ENCODE measurements around the gene LAPTM5. TPM values are rescaled to one million over a fixed set of nuclear protein-coding genes. Genes with fewer than 3 reads are reported as not detected.

The LAPTM5 gene
- total and polyA plus RNA-seq, 2 of the 8 experiments (the other 6 are each of a cell fraction or from before 2014, with no cell fraction given): 0.37 to 1.4 TPM

GRCh38 chr1:30742300-30742962 is 15.1 kb downstream of the LAPTM5 start:
- Histone ChIP-seq H3K9ac (replicated peaks in 1 of 4; ENCODE audit: extremely low read depth in 1 of 4, low read depth in 3 of 4, low read length in 3 of 4) (no peak overlapping the region), H2BK20ac (ENCODE audit: low read length) (no peak overlapping the region), H3K27ac (ENCODE audit: low read depth, low read length) (no peak overlapping the region), H3K27me3 (replicated peaks in 1 of 4; ENCODE audit: control insufficient read depth in 3 of 4, extremely low read depth in 1 of 4, insufficient read depth in 3 of 4, low read length in 3 of 4) (no peaks in the 10 kb centered on the region; a peak in 1 of 7 replicates), H4K20me1 (replicated peaks in 1 of 2; ENCODE audit: control insufficient read depth in 1 of 2, insufficient read depth in 2 of 2, low read length in 2 of 2) (no peaks in the 10 kb centered on the region), H3K36me3 (ENCODE audit: control insufficient read depth in 2 of 4, insufficient read depth in 4 of 4, low read length in 3 of 4) (no peaks in the 10 kb centered on the region), H3K23ac (ENCODE audit: insufficient read length) (no peak overlapping the region), H3K56ac (replicated peaks; ENCODE audit: insufficient read length, low read depth, low read length) (no peak overlapping the region), H2BK15ac (ENCODE audit: low read length) (no peak overlapping the region), H3K79me2 (ENCODE audit: control insufficient read depth in 1 of 2, insufficient read depth in 2 of 2, low read length in 2 of 2) (no peaks in the 10 kb centered on the region), H2BK120ac (replicated peaks; ENCODE audit: low read depth, low read length) (no peak overlapping the region), H3K4ac (replicated peaks; ENCODE audit: insufficient read length, low read depth, low read length) (no peak overlapping the region), H3K79me1 (ENCODE audit: low read depth, low read length) (no peaks in the 10 kb centered on the region), H4K91ac (replicated peaks; ENCODE audit: insufficient read length, low read length) (peak overlapping the region; percentile 38), H3K14ac (ENCODE audit: insufficient read length) (no peak overlapping the region), H3K23me2 (ENCODE audit: low read depth, low read length) (no peaks in the 10 kb centered on the region; the same call in 1 of the 2 replicates), H3K9me3 (ENCODE audit: insufficient read depth in 2 of 2, low read depth in 1 of 2, low read length in 1 of 2) (no peaks in the 10 kb centered on the region), H4K8ac (ENCODE audit: extremely low read depth, insufficient read depth, low read length) (peak overlapping the region; percentile 31), H3K4me1 (replicated peaks in 1 of 4; ENCODE audit: control insufficient read depth in 3 of 4, insufficient read depth in 4 of 4, low read length in 3 of 4) (peaks cover 0 to 5% (median 0%) of the 10 kb centered on the region in 4 experiments; a peak in 2 of 7 replicates), H3K4me2 (ENCODE audit: insufficient read depth in 1 of 2, low read depth in 2 of 2, low read length in 2 of 2) (no peak overlapping the region), H4K5ac (ENCODE audit: insufficient read length, low read depth, low read length) (no peak overlapping the region), H3K4me3 (ENCODE audit: extremely low read depth in 1 of 4, insufficient read depth in 2 of 4, low read depth in 3 of 4, low read length in 4 of 4) (no peak overlapping the region), H2AFZ (ENCODE audit: low read length) (no peak overlapping the region), H2BK5ac (ENCODE audit: low read depth, low read length) (no peak overlapping the region), H2AK5ac (ENCODE audit: low read depth, low read length) (no peak overlapping the region), H3K18ac (ENCODE audit: extremely low read depth, low read length) (no peak overlapping the region), H2BK12ac (ENCODE audit: low read depth, low read length) (peak overlapping the region; percentile 46; the same call in 1 of the 2 replicates)
- no peak for TF ChIP-seq POLR2AphosphoS5 (IDR thresholded peaks at IDR 0.05; ENCODE audit: low read depth, low read length)
- no peak for TF ChIP-seq TEAD4 (IDR thresholded peaks at IDR 0.05; ENCODE audit: low read depth, low read length)
- TF ChIP-seq GABPA (IDR thresholded peaks at IDR 0.05; ENCODE audit: borderline replicate concordance, insufficient read depth, low read length): no peak
- no peak for TF ChIP-seq TAF1 (IDR thresholded peaks at IDR 0.05; ENCODE audit: low read depth, low read length)
- no peak for TF ChIP-seq SP4 (IDR thresholded peaks at IDR 0.05; ENCODE audit: low read length)
- no peak for TF ChIP-seq CHD2 (IDR thresholded peaks at IDR 0.05; ENCODE audit: low read length)
- no peak for TF ChIP-seq JUND (IDR thresholded peaks at IDR 0.05; ENCODE audit: low read length)
- TF ChIP-seq PHF8 (conservative IDR thresholded peaks at IDR 0.05; ENCODE audit: low read depth, low read length): no peak
- no peak for TF ChIP-seq MAFK (IDR thresholded peaks at IDR 0.05; ENCODE audit: low read depth, low read length)
- TF ChIP-seq ATF2 (IDR thresholded peaks at IDR 0.05; ENCODE audit: low read length): no peak
- no peak for TF ChIP-seq ASH2L (IDR thresholded peaks at IDR 0.05; ENCODE audit: low read length)
- TF ChIP-seq SRF (IDR thresholded peaks at IDR 0.05; ENCODE audit: low read depth, low read length): no peak
- TF ChIP-seq YY1 (IDR thresholded peaks at IDR 0.05; ENCODE audit: low read depth, low read length): no peak
- ChIA-PET CTCF (ENCODE audit: partially characterized antibody) (interaction anchor here (0.7 to 55.1 kb wide), 5 partner anchors 2 to 115 kb away, joined by 3 to 1640 read pairs (median 3); partner anchors contain the start of genes LAPTM5 and MATN1), POLR2A (ENCODE audit: partially characterized antibody) (interaction anchor here (1.2 kb wide), 2 partner anchors 10 to 176 kb away, joined by 3 read pairs; no protein-coding TSS in a partner anchor)
- FAIRE-seq (no peak), DNase-seq (ENCODE audit: low read depth in 1 of 2, low spot score in 2 of 2) (no peak)
- WGBS, 2 experiments (ENCODE audit: extremely low coverage in 1 of 2, insufficient coverage in 1 of 2, insufficient read length in 1 of 2, insufficient replicate concordance in 2 of 2, low coverage in 1 of 2, low lambda C conversion rate in 2 of 2, missing lambda C conversion rate in 1 of 2): 83% methylated on average over 10 of the region's 11 CpGs; no CpG with 5 or more reads in 1 of the 2 experiments
